Astrocyte of the cerebellum (primary cell): ENCODE results near the gene RALGAPA2.

Experiments used
- DNase-seq: peaks from one replicate; pipeline ENCODE4 v3.0.0-alpha.2; 2011; ENCODE audit warnings: low read depth
- H3K4me3 ChIP-seq: 2 replicates; pipeline ENCODE4 v1.5.1; 2011; ENCODE audit warnings: mild to moderate bottlenecking, low read depth, low read length, moderate library complexity
- CTCF ChIP-seq: IDR thresholded peaks from 2 replicates; pipeline ENCODE4 v1.5.1; 2012; ENCODE audit warnings: low read length, low read depth, moderate library complexity, mild to moderate bottlenecking; ENCODE audit errors: missing control alignments
- in situ Hi-C: cut with HindIII; loops from 2 replicates; pipeline ENCODE4 v1.10.0; 2017; ENCODE audit warnings: low sequenced_read_pairs

The RALGAPA2 gene

GRCh38 chr20:20457392-20458126 lies 254.9 kb downstream of the RALGAPA2 start:
- in situ Hi-C loops, result no loop called here
- peak; percentile 9 for DNase-seq

GRCh38 chr20:20456741-20457140 lies 255.7 kb downstream of the RALGAPA2 start:
- TF ChIP-seq CTCF, result no peak
- in situ Hi-C loops, result no loop called here

More at GRCh38 chr20:20457392-20458126, 254.9 kb downstream of the RALGAPA2 start:
- no peak overlapping the region for H3K4me3 ChIP-seq
- no peak for TF ChIP-seq CTCF

GRCh38 chr20:20455926-20456325 lies 256.5 kb downstream of the RALGAPA2 start:
- in situ Hi-C loops, result no loop called here
- TF ChIP-seq CTCF, result no peak
- no peak overlapping the region for H3K4me3 ChIP-seq
- no peak for DNase-seq

More at GRCh38 chr20:20456741-20457140, 255.7 kb downstream of the RALGAPA2 start:
- DNase-seq, result no peak
- no peak overlapping the region for H3K4me3 ChIP-seq

- DNase-seq, result no peak
- no peak overlapping the region for H3K4me3 ChIP-seq
- in situ Hi-C loops, result no loop called here
- TF ChIP-seq CTCF, result no peak
Observed at GRCh38 chr20:20454850-20455627, 257.4 kb downstream of the RALGAPA2 start.

- no peak for DNase-seq
- no peak overlapping the region for H3K4me3 ChIP-seq
- in situ Hi-C loops, result no loop called here
- no peak for TF ChIP-seq CTCF
Observed at GRCh38 chr20:20454367-20454766, 258.1 kb downstream of the RALGAPA2 start.

- in situ Hi-C loops, result no loop called here
- peak; percentile 36 for DNase-seq
- no peak overlapping the region for H3K4me3 ChIP-seq
- TF ChIP-seq CTCF, result no peak
Observed at GRCh38 chr20:20452254-20452676, 260.2 kb downstream of the RALGAPA2 start.
